ENCODE results near the gene TAF4.

The TAF4 gene

DNA sequence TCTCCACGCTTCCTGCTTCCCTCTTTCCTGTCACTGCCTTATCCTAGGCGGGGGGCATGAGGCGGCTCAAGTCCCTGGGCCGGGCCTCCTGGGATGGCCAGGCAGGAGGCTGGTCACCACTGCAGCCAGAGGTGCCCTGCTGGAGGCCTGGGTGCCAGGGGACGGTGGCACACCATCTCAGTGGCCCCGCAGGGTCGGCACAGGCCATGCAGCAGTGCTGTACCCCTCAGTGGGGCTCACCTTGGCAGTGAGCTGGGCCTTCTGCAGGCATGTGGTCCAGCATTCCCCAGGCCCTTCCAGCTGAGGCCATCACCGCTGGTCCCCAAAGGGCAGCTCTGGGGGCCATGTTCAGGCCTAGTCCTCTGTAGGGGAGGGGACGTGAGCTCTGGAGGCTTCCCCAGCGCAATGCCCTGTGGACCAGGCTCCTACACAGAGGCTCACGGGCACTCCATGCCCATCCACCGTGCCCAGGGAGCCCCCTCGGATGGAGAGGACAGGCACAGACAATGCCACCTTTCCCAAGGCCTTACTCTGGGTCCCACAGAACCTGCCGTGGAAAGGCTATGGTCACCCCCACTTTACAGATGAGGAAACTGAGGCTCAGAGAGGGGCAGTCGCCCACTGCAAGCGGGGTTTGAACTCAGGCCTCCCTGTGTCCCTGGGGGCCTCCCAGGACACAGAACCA lies 123.8 kb downstream of the TAF4 start:
- Mint-ChIP-seq H3K27ac (no peak overlapping the region), H3K27me3 (peaks cover 2% of the 10 kb centered on the region in 2 donors), H3K9me3 (no peaks in the 10 kb centered on the region), H3K4me1 (no peaks in the 10 kb centered on the region), H3K4me3 (no peak overlapping the region), H3K36me3 (no peaks in the 10 kb centered on the region)
- ATAC-seq (replicated peaks) (no peak), DNase-seq (no peak)

DNA sequence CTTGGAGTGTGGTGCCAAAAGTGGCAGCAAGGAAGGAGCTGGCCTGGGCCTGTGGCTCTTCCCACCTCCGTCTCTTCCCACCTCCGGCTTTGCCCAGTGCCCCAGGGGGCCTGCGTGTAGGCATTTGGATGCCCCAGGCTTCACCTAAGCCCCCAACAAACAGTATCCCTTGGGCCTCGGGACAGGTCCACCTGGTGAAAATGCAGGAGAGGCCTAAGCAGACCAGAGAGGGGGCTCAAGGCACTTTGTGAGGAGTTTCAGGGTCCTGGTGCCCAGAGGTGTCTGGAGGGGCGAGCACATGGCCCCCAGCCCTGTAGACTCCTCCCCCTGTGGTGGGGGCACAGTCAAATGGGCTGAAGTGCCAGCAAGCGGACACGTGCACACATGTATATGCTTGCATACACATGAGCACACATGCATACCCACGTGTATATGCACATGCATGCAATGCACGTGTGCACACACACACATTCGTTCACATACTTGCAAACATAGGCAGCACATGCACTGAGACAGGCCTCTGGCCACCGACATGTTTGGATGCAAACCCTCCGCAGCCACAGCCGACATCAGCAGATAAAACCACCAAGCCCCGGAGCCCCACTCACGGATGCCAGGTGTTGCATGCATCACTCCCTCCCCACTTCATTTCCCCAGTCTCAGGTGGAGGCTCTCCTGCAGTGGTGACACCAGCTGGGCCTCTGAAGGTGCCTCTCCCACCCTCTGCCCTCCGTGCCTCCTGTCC lies 124.5 kb downstream of the TAF4 start:
- Mint-ChIP-seq H3K9me3 (no peaks in the 10 kb centered on the region), H3K4me1 (no peaks in the 10 kb centered on the region), H3K27ac (no peak overlapping the region), H3K4me3 (no peak overlapping the region), H3K36me3 (no peaks in the 10 kb centered on the region), H3K27me3 (peaks cover 8% of the 10 kb centered on the region in 2 donors)
- no peak for DNase-seq
- no peak for ATAC-seq (replicated peaks)

DNA sequence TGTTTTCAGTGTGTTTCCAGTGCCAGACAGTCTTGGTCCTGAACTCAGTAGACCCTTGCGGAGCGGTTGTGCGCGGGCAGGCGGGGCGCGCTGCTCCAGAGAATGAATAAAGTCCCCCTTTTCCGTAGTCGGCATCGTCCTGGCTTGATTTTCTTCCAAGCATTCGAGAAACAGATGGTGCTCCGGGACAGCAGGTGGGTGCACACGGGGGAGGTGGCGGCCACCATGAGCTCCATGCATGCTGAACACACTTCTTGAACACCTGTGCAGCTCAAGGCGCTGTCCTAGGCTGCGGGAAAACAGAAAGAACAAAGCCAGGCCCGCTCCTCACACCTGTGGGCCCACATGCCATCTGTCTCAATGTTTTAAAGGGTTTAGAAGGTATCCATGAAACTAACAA lies 125.2 kb downstream of the TAF4 start:
- Mint-ChIP-seq H3K36me3 (no peaks in the 10 kb centered on the region), H3K4me3 (no peak overlapping the region), H3K4me1 (no peaks in the 10 kb centered on the region), H3K27me3 (peaks cover 8% of the 10 kb centered on the region in 2 donors), H3K27ac (no peak overlapping the region), H3K9me3 (no peaks in the 10 kb centered on the region)
- DNase-seq (no peak), ATAC-seq (replicated peaks) (no peak)

DNA sequence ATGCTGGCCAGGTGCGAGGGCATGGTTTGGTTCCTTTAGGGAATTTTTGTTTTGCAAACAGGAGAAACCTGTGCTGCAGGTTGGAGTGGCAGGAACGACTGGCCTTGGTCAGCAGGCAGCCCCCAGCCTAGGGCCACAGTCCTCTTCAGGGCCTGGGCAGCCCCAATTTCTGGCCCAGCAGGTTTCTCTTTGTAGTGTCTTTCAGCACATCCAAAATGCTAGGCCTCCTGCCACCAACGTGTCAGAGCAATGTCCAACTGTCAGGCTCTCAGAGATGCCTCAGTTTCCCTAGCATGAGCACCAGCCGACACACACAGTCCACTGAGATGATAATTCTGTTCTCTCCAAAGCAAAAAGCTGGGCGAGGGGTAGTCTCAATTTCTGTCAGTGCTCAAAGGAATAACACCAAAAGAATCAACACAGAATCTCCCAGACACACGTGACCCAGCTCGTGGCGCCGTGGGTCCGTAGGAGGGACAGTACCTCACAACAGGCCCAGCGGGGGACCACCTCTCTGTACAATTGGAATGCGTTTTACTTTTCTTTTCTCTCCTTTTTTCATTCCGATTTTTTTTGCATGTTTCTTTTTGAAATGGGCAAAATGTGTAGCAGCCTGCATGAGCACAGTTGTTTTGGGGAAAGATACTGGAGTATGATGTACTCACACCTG lies 125.9 kb downstream of the TAF4 start:
- Mint-ChIP-seq H3K27ac (no peak overlapping the region), H3K36me3 (no peaks in the 10 kb centered on the region), H3K4me1 (no peaks in the 10 kb centered on the region), H3K27me3 (peaks cover 8 to 10% of the 10 kb centered on the region in 2 donors), H3K9me3 (no peaks in the 10 kb centered on the region), H3K4me3 (no peak overlapping the region)
- DNase-seq (no peak), ATAC-seq (replicated peaks) (no peak)

DNA sequence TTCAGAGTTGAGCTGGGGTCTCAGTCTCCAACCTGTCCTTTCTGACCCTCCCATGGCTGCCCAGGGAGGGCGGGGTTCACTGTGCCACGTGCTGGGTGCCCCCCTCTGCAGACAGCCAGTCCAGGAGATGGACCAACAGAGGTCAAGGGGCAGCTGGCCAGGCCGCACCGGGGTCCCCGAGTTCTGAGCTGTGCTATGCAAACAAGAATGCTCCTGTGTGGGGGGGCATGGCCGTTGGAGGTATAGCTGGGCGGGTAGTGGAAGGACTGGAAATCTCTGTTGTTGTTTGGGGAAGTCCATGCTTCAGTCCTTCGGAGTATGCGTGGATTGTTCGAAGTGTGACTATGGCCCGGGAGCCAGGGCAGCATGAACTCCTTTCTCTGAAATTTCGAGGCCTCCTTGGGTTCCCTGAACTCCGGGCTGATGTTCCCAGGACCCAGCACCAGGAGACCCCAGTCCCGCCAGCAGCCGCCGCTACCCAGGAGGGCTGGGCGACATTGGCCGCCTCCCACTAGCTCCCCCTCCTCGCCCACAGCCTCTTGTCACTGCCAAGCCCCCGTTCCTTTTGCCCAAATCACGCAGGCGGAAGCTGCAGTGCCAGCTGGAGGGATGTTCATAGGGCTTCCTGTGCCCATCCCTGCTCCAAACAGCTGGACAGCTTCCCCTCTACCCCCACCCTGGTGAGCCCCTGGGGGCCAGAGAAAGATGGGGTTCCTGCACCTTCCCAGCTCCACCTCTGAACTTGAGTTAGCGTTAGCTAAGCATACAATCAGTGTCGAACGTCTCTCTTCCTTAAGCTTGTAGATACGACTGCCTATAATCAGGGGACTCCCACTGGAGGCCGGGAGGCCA lies 126.6 kb downstream of the TAF4 start:
- H3K27ac Mint-ChIP-seq, result no peak overlapping the region

DNA sequence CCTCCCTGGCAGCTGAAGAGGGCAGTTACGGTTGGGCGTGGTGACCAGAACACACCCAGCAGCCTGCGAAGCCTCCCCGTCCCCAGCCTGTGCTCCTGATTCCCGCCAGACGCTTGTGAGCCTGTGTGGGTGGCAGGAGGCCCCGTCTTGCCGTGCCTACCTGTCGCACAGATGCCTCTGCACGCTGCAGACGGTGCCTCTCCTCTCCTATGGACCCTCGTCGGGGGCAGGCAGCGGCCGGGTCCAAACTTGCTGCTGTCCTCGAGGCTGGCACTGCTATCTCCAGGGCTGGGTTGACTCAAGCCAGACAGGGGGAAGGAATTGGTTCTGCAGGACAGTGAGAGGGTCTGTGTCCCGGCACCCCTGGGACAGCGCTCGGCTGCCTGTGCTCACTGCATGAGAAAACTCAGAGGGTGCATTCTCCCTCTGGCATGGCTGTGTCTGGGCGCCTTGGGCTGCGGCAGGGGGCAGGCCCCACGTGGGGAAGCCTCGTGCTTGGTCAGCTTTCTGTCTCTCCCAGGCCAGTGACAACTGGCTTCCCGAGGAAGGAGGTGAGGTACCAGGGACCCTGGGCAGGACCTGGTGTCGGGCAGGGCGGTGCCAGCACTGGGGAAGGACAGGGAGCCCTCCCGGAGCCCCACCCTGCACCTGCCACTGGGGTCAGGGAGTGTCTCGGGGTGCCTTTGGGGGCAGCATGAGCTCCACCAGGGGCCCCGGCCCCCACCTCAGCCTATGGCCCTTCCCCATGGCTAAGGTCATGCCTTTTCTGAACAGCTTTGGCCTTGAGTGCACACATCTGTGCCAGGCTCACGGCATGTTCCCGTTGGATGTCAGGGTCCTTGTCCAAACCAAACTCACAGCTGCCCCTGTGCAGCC lies 127.5 kb downstream of the TAF4 start:
- Mint-ChIP-seq H3K9me3 (no peaks in the 10 kb centered on the region), H3K27ac (no peak overlapping the region)
- no peak for DNase-seq

More for the DNA sequence above, 126.6 kb downstream of the TAF4 start:
- DNase-seq (no peak), ATAC-seq (replicated peaks) (no peak)
- no peaks in the 10 kb centered on the region for H3K9me3 Mint-ChIP-seq
- H3K36me3 Mint-ChIP-seq, result no peaks in the 10 kb centered on the region
- peaks cover 8 to 12% of the 10 kb centered on the region in 2 donors for H3K27me3 Mint-ChIP-seq
- H3K4me3 Mint-ChIP-seq, result no peak overlapping the region
- no peaks in the 10 kb centered on the region for H3K4me1 Mint-ChIP-seq

DNA sequence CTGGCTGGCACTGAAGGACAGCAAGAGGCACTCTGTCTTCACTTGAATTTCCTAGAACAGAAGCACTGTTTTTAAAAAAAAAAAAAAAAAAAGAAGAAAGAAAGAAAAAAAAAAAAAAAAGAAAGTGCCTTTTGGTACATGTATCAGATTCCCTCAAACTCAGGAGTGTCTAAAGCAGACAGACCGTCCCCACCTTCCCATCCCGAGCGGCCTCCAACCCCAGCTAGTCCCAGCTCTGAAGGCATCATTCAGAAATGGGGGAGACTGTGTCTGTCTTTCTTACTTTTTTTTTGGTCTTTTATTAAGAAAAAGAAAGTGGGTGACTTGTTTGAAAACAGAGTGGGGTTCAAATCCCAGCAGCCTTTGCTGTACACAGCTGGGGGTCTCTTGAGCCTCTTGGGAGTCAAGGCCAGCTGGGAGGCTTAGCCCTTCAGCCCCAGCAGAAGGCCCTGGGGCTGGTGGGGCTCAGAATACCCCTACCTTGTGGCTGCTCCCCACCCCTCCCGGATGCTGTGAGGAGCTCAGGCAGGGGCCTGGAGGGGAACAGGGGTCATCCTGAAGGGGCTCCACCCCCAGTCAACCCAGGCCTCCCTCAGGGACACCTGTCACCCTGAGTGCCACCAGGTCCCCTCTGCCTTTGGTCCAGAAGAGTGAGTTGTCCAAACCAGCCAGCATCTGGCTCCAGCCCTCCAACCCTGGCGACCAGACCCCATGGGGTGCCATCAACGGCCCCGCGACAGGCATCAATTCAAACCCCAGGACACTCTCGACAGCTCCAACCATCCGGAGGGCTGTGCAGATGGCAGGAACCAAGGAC lies 128.3 kb downstream of the TAF4 start:
- H3K27ac Mint-ChIP-seq, result no peak overlapping the region
- H3K9me3 Mint-ChIP-seq, result no peaks in the 10 kb centered on the region
- DNase-seq (no peak), ATAC-seq (replicated peaks) (no peak)
- H3K27me3 Mint-ChIP-seq, result peaks cover 8 to 17% of the 10 kb centered on the region in 2 donors
- H3K4me3 Mint-ChIP-seq, result no peak overlapping the region
- H3K36me3 Mint-ChIP-seq, result no peaks in the 10 kb centered on the region
- no peaks in the 10 kb centered on the region for H3K4me1 Mint-ChIP-seq

More for the DNA sequence above, 127.5 kb downstream of the TAF4 start:
- Mint-ChIP-seq H3K4me3 (no peak overlapping the region), H3K36me3 (no peaks in the 10 kb centered on the region), H3K4me1 (no peaks in the 10 kb centered on the region), H3K27me3 (peaks cover 8 to 12% of the 10 kb centered on the region in 2 donors)
- no peak for ATAC-seq (replicated peaks)

DNA sequence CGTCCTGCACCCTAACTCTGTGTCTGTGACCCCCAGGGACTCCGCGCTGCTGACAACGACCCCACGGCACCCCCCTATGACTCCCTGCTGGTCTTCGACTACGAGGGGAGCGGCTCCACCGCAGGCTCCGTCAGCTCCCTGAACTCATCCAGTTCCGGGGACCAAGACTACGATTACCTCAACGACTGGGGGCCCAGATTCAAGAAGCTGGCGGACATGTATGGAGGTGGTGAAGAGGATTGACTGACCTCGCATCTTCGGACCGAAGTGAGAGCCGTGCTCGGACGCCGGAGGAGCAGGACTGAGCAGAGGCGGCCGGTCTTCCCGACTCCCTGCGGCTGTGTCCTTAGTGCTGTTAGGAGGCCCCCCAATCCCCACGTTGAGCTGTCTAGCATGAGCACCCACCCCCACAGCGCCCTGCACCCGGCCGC lies 129.0 kb downstream of the TAF4 start:
- peaks cover 8 to 17% of the 10 kb centered on the region in 2 donors for H3K27me3 Mint-ChIP-seq
- no peak overlapping the region for H3K27ac Mint-ChIP-seq
- DNase-seq (no peak), ATAC-seq (replicated peaks) (no peak)
- H3K4me3 Mint-ChIP-seq, result no peak overlapping the region
- no peaks in the 10 kb centered on the region for H3K9me3 Mint-ChIP-seq
- H3K4me1 Mint-ChIP-seq, result no peaks in the 10 kb centered on the region
- H3K36me3 Mint-ChIP-seq, result no peaks in the 10 kb centered on the region

DNA sequence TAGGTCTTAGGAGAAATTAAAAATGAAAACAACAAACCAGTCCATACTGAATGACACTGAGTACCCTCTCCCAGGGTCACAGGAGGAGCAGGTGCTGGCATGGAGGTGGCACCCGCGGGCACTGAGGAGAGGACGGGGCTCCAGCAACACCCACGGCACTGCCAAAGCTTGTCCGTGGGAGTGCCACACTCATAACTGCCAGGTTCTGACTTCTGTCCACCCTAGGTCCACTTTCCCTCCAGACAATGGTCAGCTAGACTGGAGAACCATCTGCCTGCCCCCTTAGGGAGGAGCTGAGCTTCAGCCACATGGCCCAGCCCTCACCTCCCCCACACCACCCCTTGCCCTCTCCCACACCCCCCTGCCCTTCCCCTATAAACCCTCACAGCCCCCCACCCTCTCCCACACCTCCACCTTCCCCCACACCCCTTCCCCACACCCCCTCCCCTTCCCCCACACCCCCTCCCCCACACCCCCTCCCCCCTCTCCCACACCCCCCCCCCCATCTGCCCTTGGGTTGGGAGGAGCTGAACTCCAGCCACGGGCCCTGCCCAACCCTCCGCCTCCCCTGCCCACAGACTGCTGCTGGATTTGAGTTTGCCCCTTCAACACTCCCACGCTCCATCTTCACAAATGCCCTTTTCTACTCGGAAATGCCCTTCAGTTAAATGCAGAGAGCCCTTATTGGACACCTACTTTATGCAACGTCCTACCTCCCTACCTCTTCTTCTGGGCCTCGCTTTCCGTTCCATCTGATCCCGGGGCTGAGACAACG lies 129.6 kb downstream of the TAF4 start:
- Mint-ChIP-seq H3K27ac (no peak overlapping the region), H3K27me3 (peaks cover 8 to 17% of the 10 kb centered on the region in 2 donors), H3K4me1 (no peaks in the 10 kb centered on the region), H3K36me3 (no peaks in the 10 kb centered on the region), H3K9me3 (no peaks in the 10 kb centered on the region), H3K4me3 (no peak overlapping the region)
- ATAC-seq (replicated peaks) (no peak), DNase-seq (no peak)

DNA sequence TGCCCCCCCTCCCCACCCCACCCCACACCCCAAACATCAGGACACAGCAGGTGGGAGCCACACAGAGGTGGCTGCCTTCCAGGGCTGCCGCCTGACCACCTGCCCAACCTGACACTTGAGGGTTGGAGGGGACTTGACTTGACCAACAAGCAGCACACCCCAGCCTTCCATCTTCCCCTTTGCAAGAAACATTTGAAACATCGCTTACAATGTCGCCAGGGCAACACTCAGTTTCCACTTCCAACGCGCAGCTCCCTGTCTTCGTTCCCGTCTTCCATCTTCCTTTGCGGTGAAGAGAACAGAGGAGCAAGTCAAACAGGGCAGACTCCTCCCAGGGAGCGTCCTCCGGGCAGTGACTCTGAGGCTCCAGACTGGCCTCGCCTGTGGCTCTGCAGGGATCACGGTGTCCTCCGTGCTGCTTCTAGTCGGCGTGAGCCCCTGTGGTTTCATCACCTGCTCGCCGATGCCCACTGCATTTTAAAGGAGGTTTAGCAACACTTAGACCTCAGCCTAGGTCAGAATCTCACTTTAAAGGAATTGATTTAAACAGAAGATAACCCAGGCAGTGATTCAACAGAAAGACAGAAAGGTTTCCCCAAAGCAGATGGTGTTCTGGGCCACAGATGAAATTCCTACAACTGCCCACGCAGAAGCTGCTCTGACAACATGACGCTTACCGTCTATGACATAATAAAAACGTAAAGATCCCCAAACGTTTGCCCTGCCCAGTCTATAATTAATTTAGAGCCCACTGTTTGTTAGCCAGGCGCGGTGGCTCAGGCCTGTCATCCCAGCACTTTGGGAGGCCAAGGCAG lies 130.8 kb downstream of the TAF4 start:
- Mint-ChIP-seq H3K27me3 (peaks cover 8 to 17% of the 10 kb centered on the region in 2 donors), H3K27ac (no peak overlapping the region), H3K9me3 (no peaks in the 10 kb centered on the region), H3K4me3 (no peak overlapping the region), H3K4me1 (no peaks in the 10 kb centered on the region), H3K36me3 (no peaks in the 10 kb centered on the region)
- DNase-seq, result no peak
- ATAC-seq (replicated peaks), result no peak

DNA sequence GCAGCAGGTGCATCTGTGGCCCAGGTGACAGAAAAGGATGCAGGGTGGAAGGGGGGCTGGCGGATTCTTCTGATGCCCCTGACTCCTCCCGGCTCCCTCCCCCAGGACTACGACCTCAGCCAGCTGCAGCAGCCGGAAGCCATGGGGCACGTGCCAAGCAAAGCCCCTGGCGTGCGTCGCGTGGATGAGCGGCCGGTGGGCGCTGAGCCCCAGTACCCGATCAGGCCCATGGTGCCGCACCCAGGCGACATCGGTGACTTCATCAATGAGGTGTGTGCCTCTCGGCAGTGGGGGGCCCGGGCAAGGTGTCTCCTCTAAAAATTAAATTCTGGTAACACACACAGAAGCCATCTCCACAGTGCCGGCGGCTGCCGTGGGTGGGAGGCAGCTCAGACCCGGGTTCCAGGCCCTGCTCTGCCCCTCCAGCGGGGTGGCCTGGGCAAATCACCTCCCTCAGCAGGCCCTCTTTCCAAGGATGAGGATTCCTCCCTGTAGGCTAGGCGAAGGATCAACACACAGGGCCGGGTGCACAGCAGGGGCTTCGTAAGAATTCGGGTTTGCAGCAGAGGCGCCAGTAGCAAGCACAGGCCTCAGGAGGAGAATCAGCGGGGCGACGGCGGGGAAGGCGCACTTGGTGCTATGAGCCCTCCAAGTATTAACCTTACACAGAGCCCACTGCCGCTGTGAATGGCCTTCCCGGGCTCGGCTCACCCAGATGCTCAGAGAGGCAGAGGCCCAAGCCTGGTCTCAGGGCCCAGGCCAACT lies 131.5 kb downstream of the TAF4 start:
- Mint-ChIP-seq H3K4me3 (no peak overlapping the region), H3K36me3 (no peaks in the 10 kb centered on the region), H3K9me3 (no peaks in the 10 kb centered on the region), H3K27ac (no peak overlapping the region), H3K4me1 (no peaks in the 10 kb centered on the region), H3K27me3 (peaks cover 8 to 17% of the 10 kb centered on the region in 2 donors)
- DNase-seq (no peak), ATAC-seq (replicated peaks) (no peak)
